ENCODE results near the gene DSG3. TPM values are rescaled to one million over a fixed set of nuclear protein-coding genes. Genes with fewer than 3 reads are reported as not detected.

Gene DSG3, protein sequence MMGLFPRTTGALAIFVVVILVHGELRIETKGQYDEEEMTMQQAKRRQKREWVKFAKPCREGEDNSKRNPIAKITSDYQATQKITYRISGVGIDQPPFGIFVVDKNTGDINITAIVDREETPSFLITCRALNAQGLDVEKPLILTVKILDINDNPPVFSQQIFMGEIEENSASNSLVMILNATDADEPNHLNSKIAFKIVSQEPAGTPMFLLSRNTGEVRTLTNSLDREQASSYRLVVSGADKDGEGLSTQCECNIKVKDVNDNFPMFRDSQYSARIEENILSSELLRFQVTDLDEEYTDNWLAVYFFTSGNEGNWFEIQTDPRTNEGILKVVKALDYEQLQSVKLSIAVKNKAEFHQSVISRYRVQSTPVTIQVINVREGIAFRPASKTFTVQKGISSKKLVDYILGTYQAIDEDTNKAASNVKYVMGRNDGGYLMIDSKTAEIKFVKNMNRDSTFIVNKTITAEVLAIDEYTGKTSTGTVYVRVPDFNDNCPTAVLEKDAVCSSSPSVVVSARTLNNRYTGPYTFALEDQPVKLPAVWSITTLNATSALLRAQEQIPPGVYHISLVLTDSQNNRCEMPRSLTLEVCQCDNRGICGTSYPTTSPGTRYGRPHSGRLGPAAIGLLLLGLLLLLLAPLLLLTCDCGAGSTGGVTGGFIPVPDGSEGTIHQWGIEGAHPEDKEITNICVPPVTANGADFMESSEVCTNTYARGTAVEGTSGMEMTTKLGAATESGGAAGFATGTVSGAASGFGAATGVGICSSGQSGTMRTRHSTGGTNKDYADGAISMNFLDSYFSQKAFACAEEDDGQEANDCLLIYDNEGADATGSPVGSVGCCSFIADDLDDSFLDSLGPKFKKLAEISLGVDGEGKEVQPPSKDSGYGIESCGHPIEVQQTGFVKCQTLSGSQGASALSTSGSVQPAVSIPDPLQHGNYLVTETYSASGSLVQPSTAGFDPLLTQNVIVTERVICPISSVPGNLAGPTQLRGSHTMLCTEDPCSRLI
- total RNA-seq = not detected

- Mint-ChIP-seq H3K4me3 (no peak within 1 kb of the TSS), H3K4me1 (ENCODE audit: low read depth) (no peaks in the 10 kb centered on the region), H3K9me3 (no peaks in the 10 kb centered on the region), H3K27ac (no peak within 1 kb of the TSS), H3K36me3 (no peaks in the 10 kb centered on the region), H3K27me3 (no peaks in the 10 kb centered on the region)
- ChIA-PET POLR2A (no interaction called here), CTCF (no interaction called here)
- DNase-seq = no peak
- intact Hi-C loops (cut with micrococcal nuclease) = loop anchor here (5.0 kb wide), 1 partner anchor 45 kb away; no protein-coding TSS in a partner anchor
These were observed at the start of gene DSG3 for GRCh38 chr18:31447530-31448191. TSS of gene DSG3 (plus strand) at chr18:31447741. CDS start at chr18:31447878, 137 bp downstream.

DNA sequence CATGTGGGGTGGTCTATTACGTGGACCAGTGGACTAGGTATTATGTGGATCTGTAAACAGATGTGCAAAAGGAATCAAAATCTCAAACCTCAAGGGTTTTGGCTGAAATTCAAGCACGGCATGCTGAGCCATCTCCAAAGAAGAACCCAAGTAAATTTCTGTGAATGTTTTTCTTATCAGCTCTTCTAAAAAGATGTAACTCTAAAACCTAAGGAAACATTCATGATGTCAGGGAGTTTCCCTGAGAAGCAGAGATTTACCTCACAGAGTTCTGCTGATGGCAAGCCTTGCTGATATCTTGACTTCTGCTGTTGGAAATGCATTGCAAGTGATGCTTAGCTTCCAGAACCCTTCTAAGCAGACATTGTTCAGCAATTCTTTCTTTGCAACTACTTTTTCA, 49.4 kb upstream of the DSG3 start:
- Mint-ChIP-seq H3K4me1 (ENCODE audit: low read depth) (no peaks in the 10 kb centered on the region), H3K27me3 (no peaks in the 10 kb centered on the region), H3K27ac (no peak overlapping the region), H3K4me3 (no peak overlapping the region), H3K9me3 (no peaks in the 10 kb centered on the region), H3K36me3 (no peaks in the 10 kb centered on the region)
- DNase-seq = no peak
- intact Hi-C loops (cut with micrococcal nuclease) = no loop called here
- CTCF ChIA-PET = no interaction called here
- POLR2A ChIA-PET = no interaction called here

GRCh38 chr18:31399306-31400032, 48.1 kb upstream of the DSG3 start:
- intact Hi-C loops (cut with micrococcal nuclease) = loop anchor here (5.0 kb wide), 1 partner anchor 48 kb away; the partner anchor contains the start of gene DSG3
- Mint-ChIP-seq H3K4me3 (no peak overlapping the region), H3K27me3 (no peaks in the 10 kb centered on the region), H3K27ac (no peak overlapping the region), H3K9me3 (no peaks in the 10 kb centered on the region), H3K36me3 (no peaks in the 10 kb centered on the region), H3K4me1 (ENCODE audit: low read depth) (no peaks in the 10 kb centered on the region)
- no peak for DNase-seq
- CTCF ChIA-PET = no interaction called here
- POLR2A ChIA-PET = no interaction called here

DNA sequence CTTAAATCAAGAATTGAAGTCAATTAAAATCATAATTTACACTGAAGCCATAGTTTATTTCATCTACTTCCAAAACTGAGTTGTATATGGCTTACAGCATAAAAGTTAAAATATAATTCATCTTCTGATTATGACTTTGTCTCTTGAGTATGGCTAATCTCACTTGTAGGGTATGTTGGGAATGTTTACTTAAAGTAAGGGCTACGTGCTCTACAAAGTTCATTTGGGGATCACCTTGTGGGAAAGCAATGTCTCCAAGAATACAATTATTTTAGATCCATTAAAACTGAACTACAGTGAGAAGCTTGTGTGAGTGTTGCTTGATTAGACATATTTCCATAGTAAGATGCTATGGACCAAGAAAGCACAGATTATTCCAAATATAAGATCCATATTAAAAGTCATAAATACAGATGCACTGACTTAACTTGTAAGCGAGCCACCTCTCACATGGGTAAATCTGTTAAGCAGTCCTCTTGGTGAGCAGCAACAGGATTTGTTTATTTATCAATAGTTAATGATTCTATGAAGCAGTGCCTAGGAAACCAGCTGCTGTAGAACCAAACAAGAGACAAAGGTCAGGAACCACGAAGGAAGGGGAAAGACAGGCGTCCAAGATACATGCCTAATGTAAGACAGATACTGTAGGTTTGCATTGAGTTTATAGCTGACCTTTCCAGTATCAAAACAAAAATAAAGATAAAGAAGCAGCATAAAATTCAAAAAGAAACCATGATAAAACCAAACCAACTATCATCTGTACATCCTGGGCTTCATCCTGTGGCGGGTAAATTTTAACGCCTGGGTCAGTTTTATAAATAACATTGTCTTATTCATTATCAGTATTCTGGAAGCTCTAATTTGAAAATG, 46.1 kb upstream of the DSG3 start:
- no peak overlapping the region for H3K27ac Mint-ChIP-seq
- DNase-seq = no peak
- H3K9me3 Mint-ChIP-seq = no peaks in the 10 kb centered on the region
- intact Hi-C loops (cut with micrococcal nuclease) = loop anchor here (5.0 kb wide), 1 partner anchor 46 kb away; the partner anchor contains the start of gene DSG3
- H3K36me3 Mint-ChIP-seq = no peaks in the 10 kb centered on the region
- no peak overlapping the region for H3K4me3 Mint-ChIP-seq
- ChIA-PET POLR2A (no interaction called here), CTCF (interaction anchor here (1.1 kb wide), 1 partner anchor 13 kb away, joined by 4 read pairs; no protein-coding TSS in a partner anchor)
- no peaks in the 10 kb centered on the region for H3K27me3 Mint-ChIP-seq
- no peaks in the 10 kb centered on the region for H3K4me1 Mint-ChIP-seq (ENCODE audit: low read depth)

GRCh38 chr18:31402026-31402373, 45.5 kb upstream of the DSG3 start:
- Mint-ChIP-seq H3K4me1 (ENCODE audit: low read depth) (no peaks in the 10 kb centered on the region), H3K9me3 (no peaks in the 10 kb centered on the region), H3K27me3 (no peaks in the 10 kb centered on the region), H3K27ac (no peak overlapping the region), H3K4me3 (no peak overlapping the region), H3K36me3 (no peaks in the 10 kb centered on the region)
- CTCF ChIA-PET = interaction anchor here (1.1 kb wide), 1 partner anchor 13 kb away, joined by 4 read pairs; no protein-coding TSS in a partner anchor
- POLR2A ChIA-PET = no interaction called here
- intact Hi-C loops (cut with micrococcal nuclease) = loop anchor here (5.0 kb wide), 1 partner anchor 45 kb away; the partner anchor contains the start of gene DSG3
- no peak for DNase-seq

GRCh38 chr18:31403409-31403808, 44.1 kb upstream of the DSG3 start:
- no peaks in the 10 kb centered on the region for H3K36me3 Mint-ChIP-seq
- intact Hi-C loops (cut with micrococcal nuclease) = loop anchor here (1.0 to 5.0 kb wide), 2 partner anchors 31 to 44 kb away; partner anchors contain the start of gene DSG3
- CTCF ChIA-PET = no interaction called here

GRCh38 chr18:31407649-31408048, 39.9 kb upstream of the DSG3 start:
- H3K9me3 Mint-ChIP-seq = peaks cover 3% of the 10 kb centered on the region
- DNase-seq = no peak
- no peaks in the 10 kb centered on the region for H3K4me1 Mint-ChIP-seq (ENCODE audit: low read depth)
- no peak overlapping the region for H3K27ac Mint-ChIP-seq
- H3K4me3 Mint-ChIP-seq = no peak overlapping the region
- H3K27me3 Mint-ChIP-seq = no peaks in the 10 kb centered on the region
- CTCF ChIA-PET = no interaction called here
- H3K36me3 Mint-ChIP-seq = no peaks in the 10 kb centered on the region
- intact Hi-C loops (cut with micrococcal nuclease) = no loop called here
- POLR2A ChIA-PET = no interaction called here

More at GRCh38 chr18:31403409-31403808, 44.1 kb upstream of the DSG3 start:
- H3K9me3 Mint-ChIP-seq = no peaks in the 10 kb centered on the region
- no peak overlapping the region for H3K4me3 Mint-ChIP-seq
- H3K27me3 Mint-ChIP-seq = no peaks in the 10 kb centered on the region
- POLR2A ChIA-PET = no interaction called here
- H3K27ac Mint-ChIP-seq = no peak overlapping the region
- DNase-seq = no peak
- H3K4me1 Mint-ChIP-seq (ENCODE audit: low read depth) = no peaks in the 10 kb centered on the region

DNA sequence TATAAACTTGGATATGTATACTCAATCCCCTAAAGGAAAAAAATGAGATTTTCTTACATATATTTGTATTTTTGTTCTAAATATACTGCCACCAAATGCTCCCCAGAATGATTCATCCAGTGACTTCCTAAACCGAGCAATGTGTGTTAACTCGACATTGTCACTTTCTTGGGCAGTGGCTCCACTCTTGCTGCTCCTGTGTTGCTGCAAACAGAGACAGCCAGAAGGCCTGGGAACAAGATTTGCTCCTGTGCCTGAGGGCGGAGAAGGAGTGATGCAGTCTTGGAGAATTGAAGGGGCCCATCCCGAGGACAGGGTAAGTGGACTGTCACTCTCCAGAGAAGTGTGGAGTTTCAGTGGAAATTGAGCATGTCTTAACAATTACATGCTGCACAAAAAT, 38.3 kb upstream of the DSG3 start:
- H3K36me3 Mint-ChIP-seq = no peaks in the 10 kb centered on the region
- peaks cover 6% of the 10 kb centered on the region for H3K9me3 Mint-ChIP-seq
- intact Hi-C loops (cut with micrococcal nuclease) = no loop called here
- H3K4me3 Mint-ChIP-seq = no peak overlapping the region
- CTCF ChIA-PET = no interaction called here
- DNase-seq = no peak
- no peaks in the 10 kb centered on the region for H3K4me1 Mint-ChIP-seq (ENCODE audit: low read depth)
- no peak overlapping the region for H3K27ac Mint-ChIP-seq
- H3K27me3 Mint-ChIP-seq = no peaks in the 10 kb centered on the region
- POLR2A ChIA-PET = no interaction called here

DNA sequence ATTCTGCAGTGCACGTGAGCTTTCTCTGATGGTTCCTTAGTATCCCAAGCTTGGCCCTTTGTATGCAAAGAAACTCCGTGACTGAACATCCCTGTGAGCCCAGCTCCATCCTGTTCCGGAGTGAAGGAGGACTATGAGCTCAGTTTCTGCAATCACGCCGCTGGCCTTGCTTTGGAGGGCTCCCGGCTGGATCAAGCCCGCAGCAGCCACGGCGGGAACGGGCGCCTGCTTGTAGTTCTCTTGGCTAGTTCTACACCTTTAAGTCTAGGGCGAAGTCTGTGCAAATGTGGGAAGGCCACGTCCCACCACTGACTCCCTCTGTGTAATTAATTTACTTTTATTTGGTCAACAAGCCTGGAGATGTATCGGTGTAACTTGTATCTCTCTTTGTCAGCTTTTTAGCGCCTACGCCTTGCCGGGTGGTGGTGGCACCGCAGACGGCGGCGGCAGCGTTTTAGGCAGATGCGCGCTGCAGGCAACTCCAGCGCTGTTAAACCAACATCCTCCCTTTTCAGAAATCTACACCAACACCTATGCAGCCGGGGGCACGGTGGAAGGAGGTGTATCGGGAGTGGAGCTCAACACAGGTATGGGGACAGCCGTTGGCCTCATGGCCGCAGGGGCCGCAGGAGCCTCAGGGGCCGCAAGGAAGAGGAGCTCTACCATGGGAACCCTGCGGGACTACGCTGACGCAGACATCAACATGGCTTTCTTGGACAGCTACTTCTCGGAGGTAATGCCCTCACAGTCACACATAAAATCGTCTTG, 36.6 kb upstream of the DSG3 start:
- no peak for DNase-seq

DNA sequence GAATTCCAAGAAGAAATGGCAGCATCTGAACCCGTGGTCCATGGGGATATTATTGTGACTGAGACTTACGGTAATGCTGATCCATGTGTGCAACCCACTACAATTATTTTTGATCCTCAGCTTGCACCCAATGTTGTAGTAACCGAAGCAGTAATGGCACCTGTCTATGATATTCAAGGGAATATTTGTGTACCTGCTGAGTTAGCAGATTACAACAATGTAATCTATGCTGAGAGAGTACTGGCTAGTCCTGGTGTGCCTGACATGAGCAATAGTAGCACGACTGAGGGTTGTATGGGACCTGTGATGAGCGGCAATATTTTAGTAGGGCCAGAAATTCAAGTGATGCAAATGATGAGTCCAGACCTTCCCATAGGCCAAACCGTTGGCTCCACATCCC, 34.4 kb upstream of the DSG3 start:
- Mint-ChIP-seq H3K4me1 (ENCODE audit: low read depth) (no peaks in the 10 kb centered on the region), H3K27me3 (no peaks in the 10 kb centered on the region), H3K4me3 (no peak overlapping the region), H3K27ac (no peak overlapping the region), H3K36me3 (no peaks in the 10 kb centered on the region), H3K9me3 (peaks cover 8% of the 10 kb centered on the region)
- DNase-seq = no peak
- ChIA-PET CTCF (no interaction called here), POLR2A (no interaction called here)
- intact Hi-C loops (cut with micrococcal nuclease) = no loop called here

More for the DNA sequence above, 36.6 kb upstream of the DSG3 start:
- no peak overlapping the region for H3K27ac Mint-ChIP-seq
- H3K4me1 Mint-ChIP-seq (ENCODE audit: low read depth) = no peaks in the 10 kb centered on the region
- CTCF ChIA-PET = interaction anchor here (0.5 kb wide), 1 partner anchor 100 kb away, joined by 4 read pairs; no protein-coding TSS in a partner anchor
- no peaks in the 10 kb centered on the region for H3K27me3 Mint-ChIP-seq
- H3K4me3 Mint-ChIP-seq = no peak overlapping the region
- intact Hi-C loops (cut with micrococcal nuclease) = no loop called here
- H3K36me3 Mint-ChIP-seq = no peaks in the 10 kb centered on the region
- POLR2A ChIA-PET = no interaction called here
- H3K9me3 Mint-ChIP-seq = peaks cover 8% of the 10 kb centered on the region
